Anterior cingulate cortex (tissue), 58 donors: ENCODE data around the gene RABL3.
"Not testable (repeated sequence)": the region's sequence is repeated elsewhere in the genome, so short reads cannot be mapped to it uniquely, and the experiment has no call there.

Experiments used
- DNase-seq, 58 donors: peaks; one replicate each; lab custom pipeline; 2025; lab: John Stamatoyannopoulos, UW

The RABL3 gene

DNA sequence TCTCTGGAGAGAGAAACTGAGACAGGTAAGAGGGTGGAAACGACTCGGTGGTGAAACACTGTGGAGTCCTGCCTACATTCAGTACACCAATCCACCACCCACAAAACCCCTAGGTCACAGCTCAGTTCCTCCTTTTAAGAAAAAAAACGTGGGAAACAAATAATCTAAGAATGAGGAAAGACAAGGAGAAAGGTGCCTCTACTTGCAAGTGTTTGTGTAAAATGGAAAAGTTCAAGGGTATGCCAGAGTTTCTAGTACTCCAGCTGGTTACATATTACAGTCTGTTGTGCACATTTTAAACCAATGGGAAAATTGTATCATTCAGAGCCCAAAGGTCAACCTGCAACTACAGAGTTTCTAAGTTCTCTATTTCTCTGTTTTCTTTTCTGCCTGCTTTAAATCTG, 92.5 kb downstream of the RABL3 start:
- DNase-seq, result no peak

- no peak for DNase-seq
Observed at GRCh38 chr3:120648290-120648689, 94.0 kb downstream of the RABL3 start.

DNA sequence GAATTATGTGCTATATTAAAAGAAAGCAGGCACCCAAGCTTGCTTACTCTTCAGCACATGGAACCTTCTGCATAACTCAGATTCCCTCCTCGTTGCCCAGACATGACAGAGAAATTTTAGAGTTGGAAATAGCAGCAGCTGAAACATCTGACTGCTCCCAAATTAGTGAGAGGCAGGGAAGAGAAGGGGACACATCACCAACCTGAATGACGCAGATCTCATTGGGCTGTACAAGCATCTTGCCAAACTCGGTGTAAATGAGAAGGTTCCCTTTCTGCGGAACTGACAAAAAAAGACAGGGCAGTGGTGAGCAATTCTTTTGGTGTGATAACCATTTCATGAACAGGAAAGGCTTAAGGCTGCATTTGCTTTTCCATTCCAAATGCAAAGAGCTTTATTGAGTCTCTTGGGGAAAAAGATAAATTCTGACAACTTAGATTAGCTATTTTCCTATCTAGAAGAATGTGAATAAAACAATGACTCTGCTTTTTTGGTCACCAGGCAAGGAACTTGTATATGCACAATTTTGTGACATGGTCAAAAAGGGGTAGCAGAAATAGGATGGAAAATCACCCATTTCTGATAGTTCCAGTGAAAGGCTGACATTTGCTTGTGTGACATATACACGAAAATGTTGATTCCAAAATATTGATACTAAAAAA, 95.4 kb downstream of the RABL3 start:
- DNase-seq, result peak in 28 of 58 donors; percentile 4 to 76 (median 23)

DNA sequence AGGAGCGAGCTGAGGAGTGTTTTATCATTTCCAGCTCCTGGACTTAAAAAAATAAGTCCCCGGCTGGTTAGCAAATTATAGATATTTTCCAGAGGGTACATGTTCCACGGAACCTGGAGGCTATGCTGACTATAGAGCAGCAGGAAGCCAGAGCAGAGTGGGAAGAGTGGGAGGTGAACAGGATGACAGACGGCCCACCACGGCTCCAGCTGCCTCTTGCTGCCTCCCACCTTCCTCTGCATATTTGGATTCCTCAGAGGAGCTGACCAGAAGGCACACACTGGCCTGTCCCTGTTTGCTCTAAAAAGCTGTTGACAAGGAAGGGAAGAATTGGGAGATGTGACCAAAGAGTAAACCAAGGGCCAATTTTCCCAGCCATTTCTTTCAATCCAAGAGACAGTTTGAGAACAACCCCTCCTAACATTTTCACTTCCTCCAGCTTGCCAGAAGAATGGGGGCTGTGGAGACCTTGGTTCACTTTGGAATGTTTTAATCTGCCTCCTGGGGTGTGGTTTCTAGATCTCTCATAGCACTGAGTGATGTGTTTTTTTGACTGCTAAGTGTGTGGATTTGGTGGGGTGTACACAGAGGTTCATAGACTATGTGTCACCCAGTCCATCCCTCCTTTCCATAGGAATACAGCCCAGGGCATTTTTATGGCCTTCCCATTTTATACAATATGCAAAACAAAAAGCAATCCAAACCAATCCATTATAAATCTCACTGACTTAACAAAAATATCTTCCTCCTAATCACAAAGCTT, 97.1 kb downstream of the RABL3 start:
- DNase-seq, result peak in 32 of 58 donors; percentile 1 to 80 (median 28)

- DNase-seq, result no peak
Observed at GRCh38 chr3:120642368-120642948, 99.9 kb downstream of the RABL3 start.

GRCh38 chr3:120641696-120642246, 100.5 kb downstream of the RABL3 start:
- no peak for DNase-seq

GRCh38 chr3:120640231-120640630, 102.1 kb downstream of the RABL3 start:
- no peak for DNase-seq

GRCh38 chr3:120638820-120639219, 103.5 kb downstream of the RABL3 start:
- DNase-seq, result not testable (repeated sequence)

DNA sequence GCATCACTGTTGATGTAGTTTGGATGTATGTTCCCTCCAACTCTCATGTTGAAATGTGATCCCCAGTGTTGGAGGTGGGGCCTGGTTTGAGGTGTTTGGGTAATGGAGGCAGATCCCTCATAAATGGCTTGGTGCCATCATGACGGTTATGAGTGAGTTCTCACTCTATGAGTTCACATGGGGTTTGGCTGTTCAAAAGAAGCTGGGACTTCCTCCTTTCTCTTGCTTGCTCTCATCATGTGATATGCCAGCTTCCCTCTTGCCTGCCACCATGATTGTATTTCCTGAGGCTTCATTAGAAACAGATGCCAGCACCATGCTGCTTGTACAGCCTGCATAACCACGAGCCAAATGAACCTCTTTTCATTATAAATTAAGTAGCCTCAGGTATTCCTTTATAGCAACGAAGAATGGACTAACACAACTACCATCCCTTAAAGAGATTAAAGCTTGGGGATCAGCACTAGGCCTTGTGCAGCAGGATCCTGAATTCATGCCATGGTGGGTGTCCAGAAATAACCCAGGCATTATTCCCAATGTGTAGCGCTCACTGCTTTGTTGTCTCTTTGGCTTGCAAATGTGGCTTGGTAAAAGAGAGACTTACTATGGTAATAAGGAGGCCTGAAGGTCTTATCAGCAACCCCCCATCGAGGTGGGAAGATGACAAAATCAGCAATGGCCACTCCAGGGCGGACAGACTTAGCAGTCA, 104.3 kb downstream of the RABL3 start:
- DNase-seq, result no peak

GRCh38 chr3:120636795-120637401, 105.4 kb downstream of the RABL3 start:
- DNase-seq, result no peak
